ENCODE measurements around the gene GRIK4.
"Not testable (repeated sequence)": the region's sequence is repeated elsewhere in the genome, so short reads cannot be mapped to it uniquely, and the experiment has no call there.

The GRIK4 gene

DNA sequence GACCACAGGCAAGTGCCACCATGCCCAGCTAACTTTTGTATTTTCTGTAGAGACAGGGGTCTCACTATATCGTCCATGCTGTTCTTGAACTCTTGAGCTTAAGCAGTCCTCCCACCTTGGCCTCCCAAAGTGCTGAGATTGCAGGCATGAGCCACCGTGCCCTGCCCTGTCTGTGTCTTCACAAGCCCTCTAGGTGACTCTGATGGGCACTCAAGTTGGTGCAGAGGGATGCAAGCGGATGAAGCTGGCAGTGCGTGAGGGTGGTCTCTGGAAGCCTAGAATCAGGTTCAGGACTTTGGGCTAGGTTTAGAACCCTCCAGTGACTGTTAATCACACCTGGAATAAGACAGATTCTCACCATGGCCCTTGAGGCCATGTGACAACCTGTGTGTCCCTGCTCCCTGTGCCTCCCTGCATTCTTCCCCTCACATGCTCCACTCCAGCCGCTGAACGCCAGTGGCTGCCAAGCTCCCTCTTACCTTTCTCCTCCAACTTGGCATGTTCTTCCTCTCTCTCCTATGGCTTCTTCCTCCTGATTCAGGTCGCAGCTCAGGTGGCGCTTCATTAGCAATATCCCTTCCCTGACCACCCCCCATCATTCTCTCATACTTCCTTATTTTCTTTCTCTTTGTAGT is 270.1 kb downstream of the GRIK4 start:
- no peak for DNase-seq (ENCODE audit: low read depth)
- no peak overlapping the region for H3K4me3 ChIP-seq (ENCODE audit: low read depth, low read length)
- TF ChIP-seq, protein P1, sequence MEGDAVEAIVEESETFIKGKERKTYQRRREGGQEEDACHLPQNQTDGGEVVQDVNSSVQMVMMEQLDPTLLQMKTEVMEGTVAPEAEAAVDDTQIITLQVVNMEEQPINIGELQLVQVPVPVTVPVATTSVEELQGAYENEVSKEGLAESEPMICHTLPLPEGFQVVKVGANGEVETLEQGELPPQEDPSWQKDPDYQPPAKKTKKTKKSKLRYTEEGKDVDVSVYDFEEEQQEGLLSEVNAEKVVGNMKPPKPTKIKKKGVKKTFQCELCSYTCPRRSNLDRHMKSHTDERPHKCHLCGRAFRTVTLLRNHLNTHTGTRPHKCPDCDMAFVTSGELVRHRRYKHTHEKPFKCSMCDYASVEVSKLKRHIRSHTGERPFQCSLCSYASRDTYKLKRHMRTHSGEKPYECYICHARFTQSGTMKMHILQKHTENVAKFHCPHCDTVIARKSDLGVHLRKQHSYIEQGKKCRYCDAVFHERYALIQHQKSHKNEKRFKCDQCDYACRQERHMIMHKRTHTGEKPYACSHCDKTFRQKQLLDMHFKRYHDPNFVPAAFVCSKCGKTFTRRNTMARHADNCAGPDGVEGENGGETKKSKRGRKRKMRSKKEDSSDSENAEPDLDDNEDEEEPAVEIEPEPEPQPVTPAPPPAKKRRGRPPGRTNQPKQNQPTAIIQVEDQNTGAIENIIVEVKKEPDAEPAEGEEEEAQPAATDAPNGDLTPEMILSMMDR (IDR thresholded peaks at IDR 0.05; ENCODE audit: insufficient read depth, low read depth, low read length, missing control alignments): no peak

DNA sequence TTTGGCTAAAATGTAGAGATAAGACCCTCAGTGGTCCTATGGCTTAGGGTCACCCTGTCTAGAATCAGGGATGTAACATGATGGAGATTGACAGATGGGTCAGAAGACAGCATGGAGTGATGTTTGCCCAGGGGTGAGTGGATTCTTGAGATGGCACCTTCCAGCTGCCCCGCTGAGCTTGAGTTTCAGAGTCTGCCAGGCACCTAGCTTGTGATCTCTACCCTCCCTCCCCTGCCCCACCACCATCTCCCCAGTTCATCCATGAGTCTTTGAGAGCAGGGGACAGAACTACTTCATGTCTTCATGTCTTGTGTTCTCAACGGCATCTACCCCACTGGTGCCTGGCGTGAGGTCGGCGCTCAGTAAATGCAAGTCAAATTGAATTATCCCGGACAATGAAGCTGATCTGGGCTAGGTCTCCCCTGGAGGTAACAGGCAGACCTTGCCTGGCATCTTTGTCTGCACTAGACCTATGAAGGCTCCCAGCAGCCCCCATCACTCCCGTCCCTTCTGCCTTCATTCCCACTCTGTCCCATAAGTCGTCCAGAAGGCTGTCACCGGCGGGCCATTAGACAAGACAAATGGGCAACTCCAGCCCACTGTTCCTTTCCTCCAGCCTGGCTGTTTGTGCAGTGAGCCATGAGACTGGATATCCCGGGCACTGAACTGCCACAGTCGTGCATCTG is 273.2 kb downstream of the GRIK4 start:
- no peak for DNase-seq (ENCODE audit: low read depth)
- TF ChIP-seq, protein P1 (IDR thresholded peaks at IDR 0.05; ENCODE audit: insufficient read depth, low read depth, low read length, missing control alignments): no peak
- no peak overlapping the region for H3K4me3 ChIP-seq (ENCODE audit: low read depth, low read length)

DNA sequence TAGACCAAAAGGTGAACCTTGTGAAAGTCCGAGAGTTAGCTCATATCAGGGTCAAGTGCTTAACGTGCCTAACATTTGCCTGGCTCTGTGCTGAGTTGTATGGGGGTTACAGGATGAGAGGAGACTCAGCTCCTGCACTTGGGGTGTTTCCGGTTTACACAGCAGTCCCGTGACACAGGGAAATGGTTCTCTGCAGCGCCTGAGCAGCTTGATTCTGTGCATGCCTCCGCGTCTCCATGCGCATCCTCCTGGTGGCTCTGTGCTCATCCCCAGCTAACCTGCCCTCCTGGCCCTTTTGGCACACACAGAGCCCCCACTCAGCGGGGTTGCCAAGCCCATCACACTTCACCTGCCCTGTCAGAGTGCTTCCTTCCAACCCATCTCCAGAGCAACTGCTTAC is 274.0 kb downstream of the GRIK4 start:
- TF ChIP-seq, protein P1 (IDR thresholded peaks at IDR 0.05; ENCODE audit: insufficient read depth, low read depth, low read length, missing control alignments): no peak
- H3K4me3 ChIP-seq (ENCODE audit: low read depth, low read length): no peak overlapping the region
- no peak for DNase-seq (ENCODE audit: low read depth)

DNA sequence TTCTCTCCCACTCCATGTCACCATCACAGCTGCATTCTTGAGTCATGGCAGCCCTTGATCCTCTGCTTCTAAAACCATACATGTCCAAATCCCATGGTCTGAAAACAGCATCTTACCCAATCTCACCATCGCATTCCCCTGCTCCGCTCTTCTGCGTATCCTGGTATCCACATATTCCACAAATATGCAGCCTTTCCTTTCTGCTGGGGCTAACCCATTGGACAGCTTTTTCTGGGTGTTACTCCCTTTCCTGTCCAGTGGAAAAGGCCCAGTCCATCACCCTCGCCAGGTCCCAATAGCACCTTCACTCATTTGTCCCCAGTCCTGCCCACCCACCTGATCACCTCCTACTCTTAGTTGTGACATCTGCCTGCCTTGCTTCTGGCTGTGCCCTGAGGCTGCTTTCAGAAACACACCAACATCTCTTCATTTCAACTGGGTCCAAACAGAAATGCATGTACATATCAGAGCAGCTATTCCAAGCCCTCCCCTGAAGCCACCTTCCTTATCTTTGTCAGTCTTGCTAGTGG is 274.7 kb downstream of the GRIK4 start:
- no peak for DNase-seq (ENCODE audit: low read depth)
- TF ChIP-seq, protein P1 (IDR thresholded peaks at IDR 0.05; ENCODE audit: insufficient read depth, low read depth, low read length, missing control alignments): no peak
- H3K4me3 ChIP-seq (ENCODE audit: low read depth, low read length): no peak overlapping the region

DNA sequence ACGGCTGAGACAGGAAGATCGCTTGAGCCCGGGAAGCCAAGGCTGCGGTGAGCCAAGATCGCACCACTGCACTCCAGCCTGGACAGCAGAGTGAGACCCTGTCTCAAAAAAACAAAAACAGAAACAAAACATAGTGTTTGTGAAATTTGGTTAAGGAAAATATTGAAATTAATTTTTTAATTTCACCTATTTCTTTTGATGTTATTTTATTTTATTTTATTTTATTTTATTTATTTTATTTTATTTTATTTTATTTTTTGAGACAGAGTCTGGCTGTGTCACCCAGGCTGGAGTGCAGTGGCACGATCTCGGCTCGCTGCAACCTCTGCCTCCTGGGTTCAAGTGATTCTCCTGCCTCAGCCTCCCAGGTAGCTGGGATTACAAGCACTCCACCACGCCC is 275.7 kb downstream of the GRIK4 start:
- not testable (repeated sequence) for H3K4me3 ChIP-seq (ENCODE audit: low read depth, low read length); DNase-seq (ENCODE audit: low read depth)

DNA sequence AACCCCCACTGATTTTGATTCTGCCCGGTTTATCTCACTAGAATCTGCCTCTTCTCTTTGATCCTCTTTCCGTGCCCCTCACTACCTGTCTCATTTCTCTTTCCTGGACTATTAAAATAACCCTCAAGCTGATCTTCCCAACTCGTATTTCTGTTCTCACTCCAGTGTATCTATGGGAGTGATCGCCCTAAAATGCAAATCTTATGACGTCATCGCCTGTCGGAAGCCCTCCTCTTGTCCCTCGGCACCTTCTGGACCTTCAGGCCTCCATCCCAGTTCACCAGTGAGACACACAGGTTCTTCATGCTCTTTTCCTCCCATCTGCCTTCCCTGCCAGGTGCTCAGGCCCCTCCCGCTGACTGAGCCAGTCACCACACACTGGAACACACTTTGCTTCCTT is 277.8 kb downstream of the GRIK4 start:
- TF ChIP-seq, protein P1 (IDR thresholded peaks at IDR 0.05; ENCODE audit: insufficient read depth, low read depth, low read length, missing control alignments): no peak
- no peak overlapping the region for H3K4me3 ChIP-seq (ENCODE audit: low read depth, low read length)
- DNase-seq (ENCODE audit: low read depth): no peak

DNA sequence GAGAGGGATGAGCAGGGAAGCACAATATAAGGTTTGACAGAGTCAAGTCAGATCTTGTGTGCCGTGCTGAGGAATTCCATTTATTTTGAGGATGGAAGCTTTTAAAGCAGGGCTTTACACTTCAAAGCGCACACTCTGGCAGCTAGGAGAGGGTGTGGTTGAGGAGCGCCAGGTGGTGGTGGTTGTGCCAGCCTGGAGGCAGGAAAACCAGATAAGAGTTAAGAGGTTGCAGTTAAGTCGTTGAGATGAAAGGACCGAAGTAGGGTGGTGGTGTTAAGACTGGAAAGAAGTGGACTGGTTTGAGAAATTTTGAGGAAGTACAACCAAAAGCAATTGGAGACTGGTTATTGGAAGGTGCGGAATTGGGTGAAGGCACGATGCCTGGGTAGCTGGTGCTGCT is 280.8 kb downstream of the GRIK4 start:
- TF ChIP-seq, protein P1 (IDR thresholded peaks at IDR 0.05; ENCODE audit: insufficient read depth, low read depth, low read length, missing control alignments): no peak
- DNase-seq (ENCODE audit: low read depth): no peak
- H3K4me3 ChIP-seq (ENCODE audit: low read depth, low read length): no peak overlapping the region

All from GM12865 (cell line).